PC-3 (cell line): Measurements from ENCODE around the gene KCNJ5. TPM values are rescaled to one million over a fixed set of nuclear protein-coding genes. Genes with fewer than 3 reads are reported as not detected.

ENCODE experiments used
- ATAC-seq: fragments of 200-7000 bp; cut with Tn5 transposase; 2 replicates; pipeline ENCODE4 v1.9.1; 2020; ENCODE audit warnings: mild to moderate bottlenecking, moderate library complexity
- BruUV-seq: library from RNA; stranded (reverse); fragments of 400-500 nt; replicated peaks from 2 replicates; lab custom pipeline; 2021; lab: Mats Ljungman, UMichigan
- CTCF ChIA-PET: fragments of 300-600 bp; sonication (Branson Sonifier 250); formaldehyde crosslinking; loops from one replicate; lab custom pipeline; 2022; ENCODE audit warnings: antibody characterized with exemption; lab: Charles Lee
- POLR2A ChIA-PET: fragments of 300-600 bp; sonication (Branson Sonifier 250); formaldehyde crosslinking; loops from one replicate; lab custom pipeline; 2022; ENCODE audit warnings: antibody characterized with exemption; ENCODE audit not compliant: unreplicated experiment; lab: Charles Lee
- DNase-seq: peaks from one replicate; pipeline ENCODE4 v3.0.0-alpha.2; 2015
- H2AFZ ChIP-seq: fragments of 300-600 bp; sonication (generic); 2 replicates; pipeline ENCODE4 v1.6.0; 2016; ENCODE audit warnings: antibody characterized with exemption, low read length
- H3F3A ChIP-seq: fragments of 300-600 bp; sonication (generic); one replicate; pipeline ENCODE4 v1.6.0; 2017; ENCODE audit warnings: antibody characterized with exemption, low read length, control low read depth, mild to moderate bottlenecking; ENCODE audit not compliant: unreplicated experiment
- H3K27ac ChIP-seq: fragments of 300-600 bp; sonication (generic); 2 replicates; pipeline ENCODE4 v1.5.1; 2016; ENCODE audit warnings: mild to moderate bottlenecking, low read length
- H3K27me3 ChIP-seq: fragments of 300-600 bp; sonication (generic); 2 replicates; pipeline ENCODE4 v1.6.1; 2016; ENCODE audit warnings: low read length, mixed read lengths
- H3K36me3 ChIP-seq: fragments of 300-600 bp; sonication (generic); 2 replicates; pipeline ENCODE4 v1.6.1; 2016; ENCODE audit warnings: low read depth, mixed run types, low read length, mixed read lengths
- H3K4me1 ChIP-seq: fragments of 300-600 bp; sonication (generic); 2 replicates; pipeline ENCODE4 v1.5.1; 2016; ENCODE audit warnings: low read length; ENCODE audit not compliant: insufficient read depth
- H3K4me2 ChIP-seq: fragments of 300-600 bp; sonication (generic); 2 replicates; pipeline ENCODE4 v1.6.0; 2016; ENCODE audit warnings: low read length
- H3K4me3 ChIP-seq: fragments of 300-600 bp; sonication (generic); 2 replicates; pipeline ENCODE4 v1.5.1; 2016; ENCODE audit warnings: mild to moderate bottlenecking, low read length, mixed read lengths
- H3K79me2 ChIP-seq: fragments of 300-600 bp; sonication (generic); 2 replicates; pipeline ENCODE4 v1.6.1; 2017; ENCODE audit warnings: low read length, mixed read lengths
- H3K9ac ChIP-seq: fragments of 300-600 bp; sonication (generic); 2 replicates; pipeline ENCODE4 v1.6.0; 2016; ENCODE audit warnings: mild to moderate bottlenecking, low read length
- H3K9me2 ChIP-seq: fragments of 300-600 bp; sonication (generic); replicated peaks from 2 replicates; pipeline ENCODE4 v1.6.1; 2016; ENCODE audit warnings: mixed run types, low read length, mixed read lengths
- H3K9me3 ChIP-seq: fragments of 300-600 bp; sonication (generic); 2 replicates; pipeline ENCODE4 v1.6.1; 2016; ENCODE audit warnings: low read length, mixed read lengths
- H4K20me1 ChIP-seq: fragments of 300-600 bp; sonication (generic); 2 replicates; pipeline ENCODE4 v1.6.1; 2016; ENCODE audit warnings: low read length, mixed read lengths
- EZH2 ChIP-seq: fragments of 300-600 bp; sonication (generic); IDR thresholded peaks from one replicate; pipeline ENCODE4 v1.6.1; 2017; ENCODE audit warnings: antibody characterized with exemption, mild to moderate bottlenecking, low read length; ENCODE audit not compliant: unreplicated experiment
- EZH2phosphoT487 ChIP-seq: fragments of 300-600 bp; sonication (generic); IDR thresholded peaks from 2 replicates; pipeline ENCODE4 v1.6.1; 2018; ENCODE audit warnings: mild to moderate bottlenecking, antibody characterized with exemption, low read length, borderline replicate concordance
- intact Hi-C: fragments of 100-400 bp; cut with micrococcal nuclease; formaldehyde crosslinking; loops from 2 replicates; pipeline ENCODE4 v1.9.0; 2023
- total RNA-seq: library from RNA; depleted of rRNA; stranded (reverse); fragments of >200 nt; gene quantifications from 2 replicates; pipeline ENCODE4 v1.2.3, GENCODE V29; 2014
- TF ChIP-seq, protein P1 (sequence below): fragments of 300-600 bp; sonication (generic); conservative IDR thresholded peaks from 2 replicates; pipeline ENCODE4 v1.5.1; 2017; ENCODE audit warnings: antibody characterized with exemption, low read depth, mild to moderate bottlenecking, low read length

Gene KCNJ5
- total RNA-seq, 1 experiment from 2014 or later, result not detected

DNA sequence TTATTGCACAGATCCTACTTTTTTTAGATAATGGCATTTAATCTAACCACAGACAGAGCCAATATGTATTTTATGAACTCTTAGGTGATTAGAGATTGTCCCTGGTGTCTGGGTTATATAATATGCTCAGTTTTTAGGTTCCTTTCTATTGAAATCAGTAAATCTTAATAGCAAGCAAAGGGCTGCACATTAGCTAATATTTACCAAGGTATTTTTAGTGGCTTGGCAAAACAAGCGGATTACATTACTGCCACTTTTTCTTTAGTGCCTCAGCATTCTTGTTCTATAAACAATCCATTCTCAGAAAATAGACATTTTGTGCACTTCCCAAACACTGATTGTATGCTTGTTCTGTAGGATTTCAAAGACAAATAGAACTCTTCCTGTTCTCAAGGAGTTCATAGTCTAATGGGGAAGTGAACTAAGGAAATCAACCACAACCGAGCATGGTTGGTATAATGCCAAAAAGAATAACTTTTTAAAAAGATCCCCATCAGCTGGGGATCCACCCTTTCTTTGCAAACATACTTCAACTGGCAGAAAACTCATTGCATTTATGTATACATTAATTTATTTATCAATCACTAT, 47.9 kb upstream of the KCNJ5 start:
- no peaks in the 10 kb centered on the region for H3K4me1 ChIP-seq
- H3K79me2 ChIP-seq, result no peaks in the 10 kb centered on the region
- H3K9ac ChIP-seq, result no peak overlapping the region
- no peaks in the 10 kb centered on the region for H3F3A ChIP-seq
- DNase-seq (no peak), ATAC-seq (no peak)
- CTCF ChIA-PET, result interaction anchor here (0.6 kb wide), 1 partner anchor 747 kb away, joined by 3 read pairs; no protein-coding TSS in a partner anchor
- no peaks in the 10 kb centered on the region for H3K9me3 ChIP-seq
- no peak overlapping the region for H3K27ac ChIP-seq
- no peaks in the 10 kb centered on the region for H3K9me2 ChIP-seq
- intact Hi-C loops, result no loop called here
- BruUV-seq, result no TSS peak
- peaks cover 22% of the 10 kb centered on the region; the same call in 1 of the 2 replicates for H3K27me3 ChIP-seq
- H3K4me2 ChIP-seq, result no peak overlapping the region
- no peak overlapping the region for H3K4me3 ChIP-seq
- TF ChIP-seq EZH2 (no peak), EZH2phosphoT487 (no peak)
- TF ChIP-seq, protein P1, sequence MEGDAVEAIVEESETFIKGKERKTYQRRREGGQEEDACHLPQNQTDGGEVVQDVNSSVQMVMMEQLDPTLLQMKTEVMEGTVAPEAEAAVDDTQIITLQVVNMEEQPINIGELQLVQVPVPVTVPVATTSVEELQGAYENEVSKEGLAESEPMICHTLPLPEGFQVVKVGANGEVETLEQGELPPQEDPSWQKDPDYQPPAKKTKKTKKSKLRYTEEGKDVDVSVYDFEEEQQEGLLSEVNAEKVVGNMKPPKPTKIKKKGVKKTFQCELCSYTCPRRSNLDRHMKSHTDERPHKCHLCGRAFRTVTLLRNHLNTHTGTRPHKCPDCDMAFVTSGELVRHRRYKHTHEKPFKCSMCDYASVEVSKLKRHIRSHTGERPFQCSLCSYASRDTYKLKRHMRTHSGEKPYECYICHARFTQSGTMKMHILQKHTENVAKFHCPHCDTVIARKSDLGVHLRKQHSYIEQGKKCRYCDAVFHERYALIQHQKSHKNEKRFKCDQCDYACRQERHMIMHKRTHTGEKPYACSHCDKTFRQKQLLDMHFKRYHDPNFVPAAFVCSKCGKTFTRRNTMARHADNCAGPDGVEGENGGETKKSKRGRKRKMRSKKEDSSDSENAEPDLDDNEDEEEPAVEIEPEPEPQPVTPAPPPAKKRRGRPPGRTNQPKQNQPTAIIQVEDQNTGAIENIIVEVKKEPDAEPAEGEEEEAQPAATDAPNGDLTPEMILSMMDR, result no peak
- H3K36me3 ChIP-seq, result no peaks in the 10 kb centered on the region
- H2AFZ ChIP-seq, result no peak overlapping the region
- POLR2A ChIA-PET, result no interaction called here
- H4K20me1 ChIP-seq, result no peaks in the 10 kb centered on the region

DNA sequence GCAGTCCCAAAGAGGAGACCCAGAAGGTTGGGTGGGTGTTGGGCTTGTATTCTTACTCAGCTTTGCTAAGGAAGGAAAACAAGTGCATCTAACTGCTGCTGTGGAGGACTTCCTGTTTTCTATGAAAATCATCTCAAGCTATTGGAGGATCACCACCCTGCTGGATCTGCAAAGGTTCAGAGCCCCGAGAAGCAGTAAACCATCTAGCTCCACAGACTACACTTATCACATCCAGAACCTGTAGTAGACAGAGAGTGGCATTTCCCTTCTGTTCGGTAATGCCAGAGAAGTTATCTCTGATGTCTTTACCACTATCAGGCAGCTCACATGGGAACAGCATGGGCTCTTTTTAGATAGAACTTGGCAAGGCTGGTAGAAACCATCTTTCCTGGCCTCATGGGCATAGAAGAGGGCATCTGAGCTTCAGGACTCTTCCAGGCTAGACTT, 45.8 kb upstream of the KCNJ5 start:
- no peaks in the 10 kb centered on the region for H3K9me2 ChIP-seq
- POLR2A ChIA-PET, result interaction anchor here (0.6 kb wide), 1 partner anchor 12 kb away, joined by 4 read pairs; no protein-coding TSS in a partner anchor
- ATAC-seq (no peak), DNase-seq (no peak)
- H3K27me3 ChIP-seq, result peaks cover 16% of the 10 kb centered on the region; the same call in 1 of the 2 replicates
- BruUV-seq, result no TSS peak
- H3K27ac ChIP-seq, result no peak overlapping the region
- H3K9me3 ChIP-seq, result no peaks in the 10 kb centered on the region
- no peaks in the 10 kb centered on the region for H3K36me3 ChIP-seq
- TF ChIP-seq EZH2 (no peak), EZH2phosphoT487 (no peak)
- TF ChIP-seq, protein P1, result no peak
- peaks cover 5% of the 10 kb centered on the region for H3K4me1 ChIP-seq
- no peak overlapping the region for H3K9ac ChIP-seq
- CTCF ChIA-PET, result no interaction called here
- H3F3A ChIP-seq, result no peaks in the 10 kb centered on the region
- no peak overlapping the region for H2AFZ ChIP-seq
- no peaks in the 10 kb centered on the region for H3K79me2 ChIP-seq
- no peaks in the 10 kb centered on the region for H4K20me1 ChIP-seq
- H3K4me3 ChIP-seq, result no peak overlapping the region
- no peak overlapping the region for H3K4me2 ChIP-seq
- intact Hi-C loops, result no loop called here

DNA sequence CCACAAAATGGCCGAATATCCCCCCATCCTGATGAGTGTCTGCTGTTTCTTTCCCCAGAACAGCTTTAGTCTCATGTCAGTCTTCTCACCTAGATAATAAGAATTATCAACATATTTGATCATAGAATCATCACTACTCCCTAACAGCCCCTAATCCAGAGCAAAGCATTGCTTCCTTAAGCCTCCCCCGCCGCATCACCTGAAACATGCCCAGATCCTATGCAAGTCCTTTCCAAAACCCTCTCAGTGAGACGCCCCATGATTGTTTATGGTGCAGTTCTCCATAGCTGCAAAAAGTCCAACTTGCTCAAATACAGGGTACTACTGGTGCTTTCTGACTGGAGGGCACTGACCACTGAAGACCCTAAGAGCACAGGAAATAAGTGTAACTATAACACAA, 44.2 kb upstream of the KCNJ5 start:
- no TSS peak for BruUV-seq

More for the DNA sequence above, 44.2 kb upstream of the KCNJ5 start:
- Histone ChIP-seq H3K9me3 (no peaks in the 10 kb centered on the region), H3K4me3 (no peak overlapping the region), H3K4me2 (no peak overlapping the region), H3K36me3 (no peaks in the 10 kb centered on the region), H3K9me2 (no peaks in the 10 kb centered on the region), H4K20me1 (no peaks in the 10 kb centered on the region), H3K27ac (no peak overlapping the region), H3K4me1 (peaks cover 5% of the 10 kb centered on the region), H3K27me3 (peaks cover 16% of the 10 kb centered on the region; the same call in 1 of the 2 replicates), H3K9ac (no peak overlapping the region), H2AFZ (no peak overlapping the region), H3K79me2 (no peaks in the 10 kb centered on the region), H3F3A (no peaks in the 10 kb centered on the region)
- TF ChIP-seq EZH2phosphoT487 (no peak), EZH2 (no peak)
- TF ChIP-seq, protein P1, result no peak
- ATAC-seq (no peak), DNase-seq (no peak)
- ChIA-PET POLR2A (no interaction called here), CTCF (no interaction called here)
- intact Hi-C loops, result no loop called here
